ENCODE data around the gene ALCAM. TPM values are rescaled to one million over a fixed set of nuclear protein-coding genes. Genes with fewer than 3 reads are reported as not detected.

The ALCAM gene
- total and polyA plus RNA-seq, 8 donors: 11.3 to 121 (median 50.7) TPM

DNA sequence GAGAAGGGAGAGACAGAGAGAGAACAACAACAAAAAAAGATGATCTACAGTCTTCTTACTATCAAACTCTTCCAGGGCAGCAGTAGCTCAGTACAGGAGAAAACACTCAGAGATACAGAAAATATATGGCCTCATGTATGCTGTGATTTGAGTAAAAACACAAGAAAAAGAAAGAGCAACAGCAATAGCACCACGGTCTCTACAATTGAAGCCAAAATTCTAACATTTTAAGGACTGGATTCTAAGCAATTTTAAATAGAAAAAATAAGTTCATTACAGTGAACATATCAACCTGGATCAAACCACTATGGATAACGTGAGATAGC lies 43.5 kb upstream of the ALCAM start:
- intact Hi-C loops (cut with DNase I; ENCODE audit: low total_unique reads): no loop called here
- Histone ChIP-seq H3K27ac (no peak overlapping the region), H3K36me3 (no peaks in the 10 kb centered on the region), H3K9me3 (no peaks in the 10 kb centered on the region), H3K4me3 (no peak overlapping the region), H3K4me1 (no peaks in the 10 kb centered on the region), H3K27me3 (no peaks in the 10 kb centered on the region)
- TF ChIP-seq POLR2A (IDR thresholded peaks at IDR 0.05): no peak
- WGBS, 5 donors: 66 to 88% (median 80%) methylated on average over 2 of the region's 2 CpGs
- DNase-seq: no peak

DNA sequence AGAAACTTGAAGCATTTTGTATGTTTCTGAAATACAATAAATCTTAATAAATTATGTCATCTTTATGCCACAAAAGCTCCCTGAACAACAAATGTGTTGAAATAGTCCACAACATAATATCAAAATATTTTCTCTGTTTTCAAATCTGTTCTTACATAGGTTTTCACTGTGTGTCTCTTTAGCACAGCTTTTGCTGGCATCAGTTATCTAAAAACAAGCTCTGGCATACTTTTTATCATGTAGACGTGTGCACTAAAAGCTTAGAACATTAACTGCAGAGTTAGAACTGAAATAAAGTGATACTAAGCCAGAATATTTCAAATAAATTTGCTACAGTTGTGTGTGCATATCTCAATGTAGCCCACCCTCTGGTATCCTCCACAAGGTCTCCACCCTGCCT lies 41.8 kb upstream of the ALCAM start:
- no peak overlapping the region for H3K27ac ChIP-seq
- no peak for TF ChIP-seq POLR2AphosphoS5 (IDR thresholded peaks at IDR 0.05)
- TF ChIP-seq CTCF (IDR thresholded peaks at IDR 0.05): no peak
- no peak for TF ChIP-seq EP300 (IDR thresholded peaks at IDR 0.05)
- no peak for TF ChIP-seq POLR2A (IDR thresholded peaks at IDR 0.05)
- no peak overlapping the region for H3K4me3 ChIP-seq
- H3K27me3 ChIP-seq: no peaks in the 10 kb centered on the region
- H3K36me3 ChIP-seq: no peaks in the 10 kb centered on the region
- intact Hi-C loops (cut with DNase I; ENCODE audit: low total_unique reads): no loop called here
- H3K4me1 ChIP-seq: no peaks in the 10 kb centered on the region
- DNase-seq: no peak
- H3K9me3 ChIP-seq: no peaks in the 10 kb centered on the region
- 48 to 74% (median 62%) methylated on average over 1 of the region's 1 CpG for WGBS, 5 donors

- no peak for DNase-seq
- TF ChIP-seq CTCF (IDR thresholded peaks at IDR 0.05) (no peak), POLR2AphosphoS5 (IDR thresholded peaks at IDR 0.05) (no peak), EP300 (IDR thresholded peaks at IDR 0.05) (no peak), POLR2A (IDR thresholded peaks at IDR 0.05) (no peak)
- Histone ChIP-seq H3K36me3 (no peaks in the 10 kb centered on the region), H3K9me3 (peaks cover 0 to 8% (median 2%) of the 10 kb centered on the region in 4 donors), H3K4me3 (no peak overlapping the region), H3K27ac (no peak overlapping the region), H3K4me1 (no peaks in the 10 kb centered on the region), H3K27me3 (no peaks in the 10 kb centered on the region)
- intact Hi-C loops (cut with DNase I; ENCODE audit: low total_unique reads): no loop called here
Measured at GRCh38 chr3:105327662-105328337, 38.9 kb upstream of the ALCAM start.

DNA sequence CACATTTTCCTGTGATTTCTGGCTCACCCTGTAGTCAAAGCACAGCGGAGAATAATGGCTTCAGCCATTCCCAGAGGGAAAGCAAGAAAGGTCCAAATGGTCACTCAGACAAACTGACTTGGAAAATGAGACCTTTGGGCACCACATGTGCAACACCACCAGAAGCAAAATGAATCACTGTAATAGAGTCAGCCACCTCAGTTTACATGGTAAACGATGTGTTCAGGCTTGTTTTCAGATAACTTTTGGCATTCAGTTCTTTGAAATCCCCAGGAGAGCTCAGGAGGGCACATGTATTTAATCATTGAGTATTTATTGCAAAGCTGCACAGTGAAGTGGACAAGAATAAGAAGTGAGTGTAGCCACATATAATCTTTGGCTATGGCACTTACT lies 38.4 kb upstream of the ALCAM start:
- Histone ChIP-seq H3K36me3 (no peaks in the 10 kb centered on the region), H3K9me3 (peaks cover 0 to 9% (median 4%) of the 10 kb centered on the region in 4 donors), H3K27me3 (no peaks in the 10 kb centered on the region), H3K4me3 (no peak overlapping the region), H3K27ac (no peak overlapping the region), H3K4me1 (no peaks in the 10 kb centered on the region)
- DNase-seq: no peak
- TF ChIP-seq EP300 (IDR thresholded peaks at IDR 0.05) (no peak), POLR2AphosphoS5 (IDR thresholded peaks at IDR 0.05) (no peak), CTCF (IDR thresholded peaks at IDR 0.05) (no peak), POLR2A (IDR thresholded peaks at IDR 0.05) (no peak)
- 61 to 71% (median 64%) methylated on average over 2 of the region's 2 CpGs for WGBS, 5 donors
- intact Hi-C loops (cut with DNase I; ENCODE audit: low total_unique reads): no loop called here

DNA sequence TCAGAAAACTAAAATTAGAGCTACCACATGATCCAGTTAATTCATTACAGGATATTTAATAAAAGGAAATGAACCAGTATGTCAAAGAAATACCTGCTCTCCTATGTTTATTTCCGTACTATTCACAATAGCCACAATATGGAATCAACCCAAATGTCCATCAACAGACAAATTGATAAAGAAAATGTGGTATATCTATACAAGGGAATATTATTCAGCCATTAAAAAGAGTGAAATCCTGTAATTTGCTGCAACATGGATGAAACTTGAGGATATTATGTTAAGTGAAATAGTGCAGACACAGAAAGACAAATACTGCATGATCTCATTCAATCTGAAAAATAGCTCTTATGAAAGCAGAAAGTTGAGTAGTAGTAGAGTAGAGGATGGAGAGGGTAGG lies 33.7 kb upstream of the ALCAM start:
- H3K4me3 ChIP-seq: no peak overlapping the region
- no peak for DNase-seq
- H3K27ac ChIP-seq: no peak overlapping the region
- no peaks in the 10 kb centered on the region for H3K4me1 ChIP-seq
- TF ChIP-seq EP300 (IDR thresholded peaks at IDR 0.05) (no peak), CTCF (IDR thresholded peaks at IDR 0.05) (no peak), POLR2AphosphoS5 (IDR thresholded peaks at IDR 0.05) (no peak), POLR2A (IDR thresholded peaks at IDR 0.05) (no peak)
- no peaks in the 10 kb centered on the region for H3K36me3 ChIP-seq
- 84 to 93% (median 86%) methylated on average over 1 of the region's 1 CpG for WGBS, 5 donors
- no peaks in the 10 kb centered on the region for H3K27me3 ChIP-seq
- peaks cover 0 to 9% (median 4%) of the 10 kb centered on the region in 4 donors for H3K9me3 ChIP-seq
- intact Hi-C loops (cut with DNase I; ENCODE audit: low total_unique reads): no loop called here

Data from stomach (tissue), 9 donors.